RWPE1 (cell line): Measurements from ENCODE around the gene PUS1.
"Not testable (repeated sequence)": the region's sequence is repeated elsewhere in the genome, so short reads cannot be mapped to it uniquely, and the experiment has no call there.

Experiments
- CTCF ChIA-PET: fragments of 350-600 bp; sonication (Branson Sonifier 250); formaldehyde crosslinking; extraction: SDS; loops from one replicate; lab custom pipeline; 2021; lab: Yijun Ruan, JAX
- POLR2A ChIA-PET: fragments of 400-600 bp; formaldehyde crosslinking; extraction: SDS; loops from one replicate; lab custom pipeline; 2020; ENCODE audit warnings: antibody characterized with exemption; ENCODE audit not compliant: low non-redundant PET; lab: Yijun Ruan, JAX
- DNase-seq: peaks from one replicate; pipeline ENCODE4 v3.0.0; 2012; ENCODE audit warnings: low spot score
- H3K27ac ChIP-seq: fragments of 450-650 bp; 2 replicates; pipeline ENCODE4 v1.5.1; 2017
- TF ChIP-seq, protein P1 (sequence below): fragments of 450-650 bp; conservative IDR thresholded peaks from 2 replicates; pipeline ENCODE4 v1.5.1; 2017; ENCODE audit warnings: low read depth, mild to moderate bottlenecking

Gene PUS1

DNA sequence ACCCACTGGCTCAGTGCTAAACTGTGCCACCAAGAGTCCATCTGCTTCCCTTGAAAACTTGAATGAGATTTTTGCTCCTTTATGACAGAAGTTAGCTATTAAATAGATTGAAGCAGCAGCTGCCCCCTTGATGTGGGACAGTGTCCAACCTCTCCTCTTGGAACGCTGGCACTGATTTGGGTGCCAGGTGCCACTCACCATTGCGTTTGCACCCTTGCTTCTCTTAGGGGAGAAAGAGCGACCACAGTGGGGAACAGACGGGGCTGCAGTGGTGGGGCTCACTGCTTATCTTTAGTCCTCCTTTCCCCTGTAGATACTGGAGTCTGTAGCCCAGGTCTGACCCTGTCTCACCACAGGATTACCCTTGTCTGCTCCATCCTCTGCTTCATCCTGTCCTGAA lies 30.0 kb downstream of the PUS1 start:
- ChIA-PET CTCF (no interaction called here), POLR2A (no interaction called here)
- H3K27ac ChIP-seq: no peak overlapping the region
- TF ChIP-seq, protein P1, sequence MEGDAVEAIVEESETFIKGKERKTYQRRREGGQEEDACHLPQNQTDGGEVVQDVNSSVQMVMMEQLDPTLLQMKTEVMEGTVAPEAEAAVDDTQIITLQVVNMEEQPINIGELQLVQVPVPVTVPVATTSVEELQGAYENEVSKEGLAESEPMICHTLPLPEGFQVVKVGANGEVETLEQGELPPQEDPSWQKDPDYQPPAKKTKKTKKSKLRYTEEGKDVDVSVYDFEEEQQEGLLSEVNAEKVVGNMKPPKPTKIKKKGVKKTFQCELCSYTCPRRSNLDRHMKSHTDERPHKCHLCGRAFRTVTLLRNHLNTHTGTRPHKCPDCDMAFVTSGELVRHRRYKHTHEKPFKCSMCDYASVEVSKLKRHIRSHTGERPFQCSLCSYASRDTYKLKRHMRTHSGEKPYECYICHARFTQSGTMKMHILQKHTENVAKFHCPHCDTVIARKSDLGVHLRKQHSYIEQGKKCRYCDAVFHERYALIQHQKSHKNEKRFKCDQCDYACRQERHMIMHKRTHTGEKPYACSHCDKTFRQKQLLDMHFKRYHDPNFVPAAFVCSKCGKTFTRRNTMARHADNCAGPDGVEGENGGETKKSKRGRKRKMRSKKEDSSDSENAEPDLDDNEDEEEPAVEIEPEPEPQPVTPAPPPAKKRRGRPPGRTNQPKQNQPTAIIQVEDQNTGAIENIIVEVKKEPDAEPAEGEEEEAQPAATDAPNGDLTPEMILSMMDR: no peak
- no peak for DNase-seq

DNA sequence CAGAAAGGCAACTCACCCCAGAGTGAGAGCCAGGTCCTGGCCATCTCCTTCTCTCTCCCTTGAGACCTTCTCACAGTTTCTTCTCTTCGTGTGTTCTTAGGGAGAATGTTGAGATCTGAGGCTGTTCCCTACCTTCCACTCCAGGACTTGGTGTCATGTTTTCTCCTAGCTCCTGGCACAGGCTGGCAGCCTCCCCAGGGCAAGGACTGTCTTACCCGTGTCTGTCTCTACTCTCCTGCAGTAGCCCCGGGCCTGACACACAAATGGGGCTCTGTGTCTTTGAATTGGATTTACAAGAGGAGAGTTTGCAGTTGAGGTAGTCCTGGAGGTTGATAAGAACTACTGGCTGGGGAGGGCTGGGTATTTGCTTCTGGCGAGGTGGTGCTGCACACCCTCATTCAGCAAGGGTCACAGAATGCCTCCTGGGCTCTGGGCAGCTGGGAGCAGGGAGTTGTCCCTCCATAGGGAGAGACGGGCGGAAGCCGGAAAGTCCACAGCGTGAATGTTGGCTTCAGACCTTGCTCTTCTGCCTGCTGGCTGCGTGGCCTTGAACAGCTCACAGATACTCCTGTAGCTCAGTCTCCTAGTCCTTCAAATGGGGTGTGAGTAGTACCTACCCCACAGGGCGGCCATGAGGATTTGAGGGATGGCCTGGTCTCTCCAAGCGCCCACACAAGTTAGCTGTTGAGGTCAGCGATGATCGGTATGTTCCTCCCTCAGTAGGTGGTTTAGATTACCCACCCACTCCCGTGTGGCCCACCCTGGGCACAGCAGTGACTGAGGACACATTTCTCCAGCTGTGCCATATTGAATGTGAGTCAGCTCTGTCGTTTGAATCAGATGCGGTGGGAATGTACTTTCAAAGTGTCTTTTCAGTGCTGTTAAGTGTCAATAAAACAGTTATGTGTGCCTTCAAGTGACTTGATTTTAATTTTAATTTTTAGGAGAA lies 30.8 kb downstream of the PUS1 start:
- POLR2A ChIA-PET: no interaction called here
- no peak for DNase-seq
- H3K27ac ChIP-seq: 0 out of 2 replicates have a peak overlapping the region, but pooled peaks have one; percentile 4
- TF ChIP-seq, protein P1: no peak
- CTCF ChIA-PET: no interaction called here

DNA sequence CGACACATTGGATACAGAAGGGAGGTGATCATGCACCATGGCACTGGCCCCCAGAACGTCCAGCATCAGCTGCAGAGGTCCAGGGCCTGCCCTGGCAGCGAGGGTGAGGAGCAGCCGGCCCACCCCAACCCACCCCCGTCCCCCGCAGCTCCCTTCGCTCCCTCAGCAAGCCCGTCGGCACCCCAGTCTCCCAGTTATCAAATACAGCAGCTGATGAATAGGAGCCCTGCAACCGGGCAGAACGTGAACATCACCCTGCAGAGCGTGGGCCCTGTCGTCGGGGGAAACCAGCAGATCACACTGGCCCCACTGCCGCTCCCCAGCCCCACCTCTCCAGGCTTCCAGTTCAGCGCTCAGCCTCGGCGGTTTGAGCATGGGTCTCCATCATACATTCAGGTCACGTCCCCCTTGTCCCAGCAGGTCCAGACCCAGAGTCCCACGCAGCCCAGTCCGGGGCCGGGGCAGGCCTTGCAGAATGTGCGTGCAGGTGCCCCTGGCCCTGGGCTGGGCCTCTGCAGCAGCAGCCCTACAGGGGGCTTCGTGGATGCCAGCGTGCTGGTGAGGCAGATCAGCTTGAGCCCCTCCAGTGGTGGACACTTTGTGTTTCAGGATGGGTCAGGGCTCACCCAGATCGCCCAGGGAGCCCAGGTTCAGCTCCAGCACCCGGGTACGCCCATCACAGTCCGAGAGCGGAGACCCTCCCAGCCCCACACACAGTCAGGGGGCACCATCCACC lies 31.7 kb downstream of the PUS1 start:
- CTCF ChIA-PET, POLR2A ChIA-PET, H3K27ac ChIP-seq, DNase-seq: not testable (repeated sequence)

DNA sequence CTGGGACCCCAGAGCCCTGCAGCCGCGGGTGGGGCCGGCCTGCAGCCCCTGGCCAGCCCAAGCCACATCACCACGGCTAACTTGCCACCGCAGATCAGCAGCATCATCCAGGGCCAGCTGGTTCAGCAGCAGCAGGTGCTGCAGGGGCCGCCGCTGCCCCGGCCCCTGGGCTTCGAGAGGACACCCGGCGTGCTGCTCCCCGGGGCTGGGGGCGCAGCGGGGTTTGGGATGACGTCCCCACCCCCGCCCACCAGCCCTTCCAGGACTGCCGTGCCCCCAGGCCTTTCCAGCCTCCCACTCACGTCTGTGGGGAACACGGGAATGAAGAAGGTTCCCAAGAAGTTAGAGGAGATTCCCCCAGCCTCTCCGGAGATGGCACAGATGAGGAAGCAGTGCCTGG lies 32.3 kb downstream of the PUS1 start:
- DNase-seq, CTCF ChIA-PET, H3K27ac ChIP-seq, POLR2A ChIA-PET: not testable (repeated sequence)

DNA sequence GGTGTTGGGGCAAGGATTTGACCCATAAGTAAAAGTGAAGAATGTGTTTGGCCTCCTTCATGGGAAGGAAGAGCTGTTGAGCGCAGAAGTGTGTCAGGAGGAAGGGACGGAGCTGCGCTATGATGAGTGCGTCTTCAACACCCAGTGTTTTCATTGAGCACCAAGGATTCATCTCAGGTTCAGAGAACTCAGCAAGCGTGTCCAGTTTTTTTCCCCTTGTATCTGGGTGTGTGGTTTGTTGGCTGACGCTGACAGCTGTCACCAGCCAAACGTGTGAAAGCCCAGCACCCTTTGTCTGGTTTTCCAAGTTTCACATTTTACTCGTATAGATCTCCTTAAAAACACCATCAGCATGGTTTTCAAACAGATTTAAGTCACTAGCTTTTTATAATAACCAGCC lies 33.0 kb downstream of the PUS1 start:
- no peak for DNase-seq
- ChIA-PET CTCF (no interaction called here), POLR2A (no interaction called here)
- H3K27ac ChIP-seq: no peak overlapping the region
- TF ChIP-seq, protein P1: no peak

DNA sequence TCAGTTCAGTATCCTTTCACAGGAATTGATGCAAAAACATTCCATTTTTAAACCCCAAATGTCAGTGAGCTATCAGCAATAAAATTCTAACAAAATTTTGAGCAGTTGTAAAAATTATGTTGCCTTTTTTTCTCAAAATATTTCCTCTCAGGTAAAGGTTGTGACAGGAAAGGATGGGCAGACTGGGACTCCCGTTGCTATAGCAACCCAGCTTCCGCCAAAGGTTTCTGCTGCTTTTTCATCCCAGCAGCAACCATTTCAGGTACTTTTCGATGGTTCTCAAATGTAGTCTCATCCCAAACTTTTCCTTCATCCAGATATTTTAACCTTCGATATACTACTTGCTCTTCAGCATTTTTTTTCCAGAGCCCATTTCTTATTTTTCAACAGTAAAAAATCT lies 34.3 kb downstream of the PUS1 start:
- TF ChIP-seq, protein P1: no peak
- no peak for DNase-seq
- ChIA-PET POLR2A (no interaction called here), CTCF (interaction anchor here (0.7 kb wide), 1 partner anchor 14 kb away, joined by 3 read pairs; no protein-coding TSS in a partner anchor)
- no peak overlapping the region for H3K27ac ChIP-seq

DNA sequence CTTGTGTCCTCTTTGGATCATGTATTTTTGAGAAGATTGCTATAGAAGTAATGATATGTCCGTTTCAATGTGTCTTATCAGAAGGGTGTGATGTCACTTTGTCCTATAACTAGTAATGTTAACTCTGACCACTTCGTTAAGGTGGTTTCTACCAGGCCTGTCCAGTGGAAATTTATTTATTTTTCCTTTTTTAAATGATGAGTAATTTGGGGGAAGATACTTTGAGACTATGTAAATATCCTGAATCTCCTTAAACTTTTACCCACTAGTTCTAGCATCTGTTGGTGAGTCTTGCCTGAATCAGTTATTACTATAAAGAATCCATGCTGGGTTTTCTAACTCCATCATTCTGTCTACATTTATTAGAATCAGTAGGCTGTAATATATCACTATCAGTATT lies 36.0 kb downstream of the PUS1 start:
- ChIA-PET CTCF (no interaction called here), POLR2A (no interaction called here)
- H3K27ac ChIP-seq: no peak overlapping the region
- DNase-seq: no peak
- TF ChIP-seq, protein P1: no peak
